ENCODE data around the gene CHST8. TPM values are rescaled to one million over a fixed set of nuclear protein-coding genes. Genes with fewer than 3 reads are reported as not detected.

Gene CHST8
- total RNA-seq, 1 donor from 2014 or later = not detected

DNA sequence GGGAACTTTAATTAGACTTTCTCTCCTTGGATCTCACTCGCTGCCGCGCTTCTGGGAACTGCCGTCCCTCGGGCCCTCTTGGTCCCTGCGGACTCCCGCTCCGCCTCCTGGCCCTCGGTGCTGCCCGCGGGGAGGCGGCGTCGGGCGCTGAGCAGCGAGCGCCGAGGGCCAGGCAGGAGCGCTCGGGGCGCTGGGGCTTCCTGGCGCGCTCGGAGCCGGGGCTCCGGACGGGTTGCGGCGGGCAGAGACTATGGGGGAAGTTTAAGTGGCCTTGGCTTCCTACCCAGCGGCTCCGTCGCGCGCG, 704 bp downstream of the CHST8 start:
- Mint-ChIP-seq H3K27me3 (ENCODE audit: low read depth, unreplicated experiment) (peaks cover 75% of the 10 kb centered on the region), H3K4me1 (ENCODE audit: low read depth, unreplicated experiment) (peaks cover 3% of the 10 kb centered on the region), H3K27ac (ENCODE audit: unreplicated experiment) (no peak overlapping the region), H3K36me3 (ENCODE audit: low read depth, unreplicated experiment) (no peaks in the 10 kb centered on the region), H3K4me3 (ENCODE audit: unreplicated experiment) (no peak overlapping the region), H3K9me3 (ENCODE audit: unreplicated experiment) (no peaks in the 10 kb centered on the region)
- H4K20me1 ChIP-seq (ENCODE audit: insufficient read depth, low read length) = no peaks in the 10 kb centered on the region
- no peak for TF ChIP-seq CTCF (IDR thresholded peaks at IDR 0.05; ENCODE audit: insufficient read depth, low read depth, low read length)
- TF ChIP-seq EZH2 (IDR thresholded peaks at IDR 0.05; ENCODE audit: insufficient read depth, low read length) = no peak
- no peak overlapping the region for H2AFZ ChIP-seq (ENCODE audit: low read depth, low read length)
- no peaks in the 10 kb centered on the region for H3K36me3 ChIP-seq (ENCODE audit: insufficient read depth, low read length)
- H3K27ac ChIP-seq (ENCODE audit: low read depth, low read length) = no peak overlapping the region
- DNase-seq (ENCODE audit: low read depth) (no peak), FAIRE-seq (no peak)
- peak overlapping the region; percentile 75 for H3K4me2 ChIP-seq (ENCODE audit: low read length)
- H3K9ac ChIP-seq (ENCODE audit: low read length) = no peak overlapping the region
- H3K4me3 ChIP-seq (ENCODE audit: insufficient read depth, low read depth, low read length) = no peak overlapping the region
- H3K27me3 ChIP-seq (ENCODE audit: insufficient read depth, low read length) = peaks cover 37% of the 10 kb centered on the region
- H3K4me1 ChIP-seq (ENCODE audit: insufficient read depth, low read length) = peaks cover 2% of the 10 kb centered on the region
- no peaks in the 10 kb centered on the region for H3K79me2 ChIP-seq (ENCODE audit: insufficient read depth, low read length)
- H3K9me3 ChIP-seq (ENCODE audit: insufficient read depth, low read depth, low read length) = no peaks in the 10 kb centered on the region

- H3K27ac Mint-ChIP-seq (ENCODE audit: unreplicated experiment) = no peak overlapping the region
- Histone ChIP-seq H3K4me1 (ENCODE audit: insufficient read depth, low read length) (peaks cover 2% of the 10 kb centered on the region), H3K27ac (ENCODE audit: low read depth, low read length) (no peak overlapping the region), H3K4me3 (ENCODE audit: insufficient read depth, low read depth, low read length) (no peak overlapping the region), H3K27me3 (ENCODE audit: insufficient read depth, low read length) (peaks cover 37% of the 10 kb centered on the region), H3K79me2 (ENCODE audit: insufficient read depth, low read length) (no peaks in the 10 kb centered on the region), H2AFZ (ENCODE audit: low read depth, low read length) (no peak overlapping the region), H3K4me2 (ENCODE audit: low read length) (peak overlapping the region; percentile 75), H3K9me3 (ENCODE audit: insufficient read depth, low read depth, low read length) (no peaks in the 10 kb centered on the region), H4K20me1 (ENCODE audit: insufficient read depth, low read length) (no peaks in the 10 kb centered on the region), H3K36me3 (ENCODE audit: insufficient read depth, low read length) (no peaks in the 10 kb centered on the region), H3K9ac (ENCODE audit: low read length) (no peak overlapping the region)
- FAIRE-seq (no peak), DNase-seq (ENCODE audit: low read depth) (no peak)
- peaks cover 3% of the 10 kb centered on the region for H3K4me1 Mint-ChIP-seq (ENCODE audit: low read depth, unreplicated experiment)
- H3K9me3 Mint-ChIP-seq (ENCODE audit: unreplicated experiment) = peaks cover 2% of the 10 kb centered on the region
- H3K27me3 Mint-ChIP-seq (ENCODE audit: low read depth, unreplicated experiment) = peaks cover 77% of the 10 kb centered on the region
- H3K36me3 Mint-ChIP-seq (ENCODE audit: low read depth, unreplicated experiment) = no peaks in the 10 kb centered on the region
- TF ChIP-seq CTCF (IDR thresholded peaks at IDR 0.05; ENCODE audit: insufficient read depth, low read depth, low read length) (no peak), EZH2 (IDR thresholded peaks at IDR 0.05; ENCODE audit: insufficient read depth, low read length) (peak; percentile 89)
- peak overlapping the region; percentile 54 for H3K4me3 Mint-ChIP-seq (ENCODE audit: unreplicated experiment)
These were observed 1.2 kb downstream of the CHST8 start for GRCh38 chr19:33622809-33623511.

DNA sequence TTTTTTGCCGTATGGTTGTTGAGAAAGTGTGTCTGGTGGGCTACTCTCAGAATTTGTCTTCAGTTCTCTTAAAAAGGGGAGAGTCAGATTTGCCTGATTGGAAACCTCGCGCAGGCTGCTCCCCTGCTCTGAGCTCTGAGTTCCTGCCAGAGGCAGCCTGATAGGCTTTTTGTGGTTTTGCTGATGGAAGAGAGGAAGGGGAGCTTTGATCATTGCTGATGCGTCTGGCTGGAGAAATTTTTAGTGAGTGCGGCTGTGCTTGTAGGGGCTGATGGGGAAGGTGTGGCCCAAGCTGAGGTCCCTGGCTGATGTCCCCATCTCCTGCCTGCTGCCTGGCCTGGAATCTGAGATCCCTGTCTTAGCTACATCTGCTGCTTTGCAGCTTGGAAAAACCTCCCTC, 2.8 kb downstream of the CHST8 start:
- Mint-ChIP-seq H3K4me3 (ENCODE audit: unreplicated experiment) (peak overlapping the region; percentile 50), H3K4me1 (ENCODE audit: low read depth, unreplicated experiment) (peaks cover 3% of the 10 kb centered on the region), H3K9me3 (ENCODE audit: unreplicated experiment) (peaks cover 6% of the 10 kb centered on the region), H3K27me3 (ENCODE audit: low read depth, unreplicated experiment) (peaks cover 75% of the 10 kb centered on the region), H3K27ac (ENCODE audit: unreplicated experiment) (no peak overlapping the region), H3K36me3 (ENCODE audit: low read depth, unreplicated experiment) (no peaks in the 10 kb centered on the region)
- H3K4me3 ChIP-seq (ENCODE audit: insufficient read depth, low read depth, low read length) = no peak overlapping the region
- no peak overlapping the region for H3K27ac ChIP-seq (ENCODE audit: low read depth, low read length)
- no peak overlapping the region for H3K4me2 ChIP-seq (ENCODE audit: low read length)
- no peak overlapping the region for H2AFZ ChIP-seq (ENCODE audit: low read depth, low read length)
- H3K79me2 ChIP-seq (ENCODE audit: insufficient read depth, low read length) = no peaks in the 10 kb centered on the region
- DNase-seq (ENCODE audit: low read depth) = no peak
- FAIRE-seq = no peak
- peaks cover 37% of the 10 kb centered on the region for H3K27me3 ChIP-seq (ENCODE audit: insufficient read depth, low read length)
- H3K36me3 ChIP-seq (ENCODE audit: insufficient read depth, low read length) = no peaks in the 10 kb centered on the region
- no peak overlapping the region for H3K9ac ChIP-seq (ENCODE audit: low read length)
- H4K20me1 ChIP-seq (ENCODE audit: insufficient read depth, low read length) = no peaks in the 10 kb centered on the region
- H3K4me1 ChIP-seq (ENCODE audit: insufficient read depth, low read length) = peaks cover 2% of the 10 kb centered on the region
- TF ChIP-seq EZH2 (IDR thresholded peaks at IDR 0.05; ENCODE audit: insufficient read depth, low read length) = no peak
- TF ChIP-seq CTCF (IDR thresholded peaks at IDR 0.05; ENCODE audit: insufficient read depth, low read depth, low read length) = no peak
- H3K9me3 ChIP-seq (ENCODE audit: insufficient read depth, low read depth, low read length) = no peaks in the 10 kb centered on the region
